ENCODE measurements around the gene DMXL1. TPM values are rescaled to one million over a fixed set of nuclear protein-coding genes. Genes with fewer than 3 reads are reported as not detected.

Gene DMXL1
- 10 to 100 TPM; 25.9 to 50.9 (median 30.9) TPM for total RNA-seq

- 2 to 3% methylated on average over 7 to 8 of the region's 68 CpGs for WGBS, 2 donors
Observed at GRCh38 chr5:119070828-119071560, at the start of gene DMXL1. Gene DMXL1 (plus strand): TSS chr5:119071087. CDS start chr5:119071570, 483 bp downstream.

GRCh38 chr5:119021149-119021732 is 49.6 kb upstream of the DMXL1 start:
- H3K4me3 ChIP-seq = no peak overlapping the region
- intact Hi-C loops (cut with DNase I) = no loop called here
- H3K36me3 ChIP-seq = no peaks in the 10 kb centered on the region
- DNase-seq = no peak
- H3K4me1 ChIP-seq = no peaks in the 10 kb centered on the region
- no peaks in the 10 kb centered on the region for H3K27me3 ChIP-seq
- peaks cover 0 to 7% (median 5%) of the 10 kb centered on the region in 3 donors for H3K9me3 ChIP-seq
- WGBS, 2 donors = 81 to 83% methylated on average over 3 of the region's 3 CpGs
- no peak overlapping the region for H3K27ac ChIP-seq
- TF ChIP-seq CTCF (IDR thresholded peaks at IDR 0.05) (no peak), POLR2A (IDR thresholded peaks at IDR 0.05) (no peak)

More at GRCh38 chr5:119070828-119071560, at the start of gene DMXL1:
- Histone ChIP-seq H3K27ac (peak within 1 kb of the TSS; percentile 92 to 98 (median 98)), H3K36me3 (no peaks in the 10 kb centered on the region), H3K4me1 (peaks cover 9 to 53% (median 17%) of the 10 kb centered on the region in 3 donors), H3K27me3 (no peaks in the 10 kb centered on the region), H3K9me3 (no peaks in the 10 kb centered on the region), H3K4me3 (peak within 1 kb of the TSS; percentile 67 to 92 (median 89))
- intact Hi-C loops (cut with DNase I) = loop anchor here (10.0 kb wide), 1 partner anchor 264 kb away; no protein-coding TSS in a partner anchor
- DNase-seq = peak; percentile 96
- TF ChIP-seq CTCF (IDR thresholded peaks at IDR 0.05) (peak in 2 of 6 experiments; percentile 3 to 7), POLR2A (IDR thresholded peaks at IDR 0.05) (peak in 2 of 4 donors; percentile 78)

GRCh38 chr5:119022017-119022745 is 48.7 kb upstream of the DMXL1 start:
- DNase-seq = no peak
- 39 to 48% methylated on average over 5 of the region's 5 CpGs for WGBS, 2 donors
- intact Hi-C loops (cut with DNase I) = no loop called here
- Histone ChIP-seq H3K27me3 (no peaks in the 10 kb centered on the region), H3K4me1 (no peaks in the 10 kb centered on the region), H3K27ac (no peak overlapping the region), H3K36me3 (no peaks in the 10 kb centered on the region), H3K4me3 (no peak overlapping the region), H3K9me3 (peaks cover 0 to 7% (median 5%) of the 10 kb centered on the region in 3 donors)
- peak in 5 of 6 experiments; percentile 25 to 39 (median 26) for TF ChIP-seq CTCF (IDR thresholded peaks at IDR 0.05)
- TF ChIP-seq POLR2A (IDR thresholded peaks at IDR 0.05) = no peak

- Histone ChIP-seq H3K4me1 (no peaks in the 10 kb centered on the region), H3K4me3 (no peak overlapping the region), H3K27ac (no peak overlapping the region), H3K9me3 (peaks cover 0 to 7% (median 5%) of the 10 kb centered on the region in 3 donors), H3K27me3 (no peaks in the 10 kb centered on the region), H3K36me3 (no peaks in the 10 kb centered on the region)
- WGBS, 2 donors = 26 to 48% methylated on average over 1 of the region's 1 CpG
- intact Hi-C loops (cut with DNase I) = no loop called here
- TF ChIP-seq CTCF (IDR thresholded peaks at IDR 0.05) (no peak), POLR2A (IDR thresholded peaks at IDR 0.05) (no peak)
- DNase-seq = no peak
Observed at GRCh38 chr5:119022773-119023172, 48.1 kb upstream of the DMXL1 start.

All from esophagus squamous epithelium (tissue), 5 donors.